ENCODE data around the gene APBA2.

DNA sequence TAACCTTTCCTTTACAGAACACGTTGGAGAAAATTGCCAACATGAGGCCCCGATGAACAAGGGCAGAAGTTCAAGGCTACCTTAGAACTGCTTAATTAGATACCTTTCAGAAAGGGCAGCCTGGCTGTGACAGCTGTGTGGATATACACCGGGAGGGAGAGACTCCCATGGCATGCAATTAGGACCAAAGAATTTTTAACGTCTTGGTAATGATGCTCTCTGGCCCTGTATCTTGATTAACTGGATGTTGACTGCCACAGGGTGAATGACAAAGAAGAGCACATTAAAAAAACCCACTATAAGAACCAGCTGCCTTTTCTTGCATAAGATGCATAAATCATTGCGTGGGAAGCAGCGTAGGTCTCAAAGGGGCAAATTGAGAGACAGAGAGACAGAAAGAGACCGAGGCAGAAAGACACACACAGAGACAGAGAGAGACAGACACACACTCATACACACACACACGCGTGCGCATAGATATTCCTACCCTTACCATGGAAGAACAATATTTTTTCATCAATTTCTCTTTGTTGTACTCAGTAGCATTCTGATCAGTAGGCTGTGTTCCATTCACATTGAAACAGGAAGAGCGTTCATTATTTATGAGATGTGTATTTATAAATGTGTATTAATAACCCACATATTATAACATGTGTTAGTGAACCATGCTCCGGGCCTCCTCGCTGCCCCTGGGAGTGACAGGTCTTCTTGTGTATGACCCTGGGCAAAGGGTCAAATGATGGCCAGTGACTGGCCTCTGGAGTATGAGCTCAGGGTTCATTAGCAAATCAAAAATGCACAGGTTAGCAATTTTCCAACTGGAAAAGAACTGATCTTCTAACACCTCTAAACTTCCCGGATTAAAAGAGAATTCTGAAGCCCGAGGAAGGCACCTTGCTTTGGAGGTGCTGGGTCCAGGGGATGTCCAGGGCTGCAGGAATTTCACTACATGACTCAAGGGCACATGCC is 265.0 kb downstream of the APBA2 start:
- TF ChIP-seq ZFYVE20 (CRISPR knock-in tag; IDR thresholded peaks at IDR 0.05; ENCODE audit: borderline replicate concordance, low read depth) (no peak), KDM5A (IDR thresholded peaks at IDR 0.05; ENCODE audit: borderline replicate concordance, low read length) (no peak), TOE1 (CRISPR knock-in tag; IDR thresholded peaks at IDR 0.05) (no peak), POLR2A (IDR thresholded peaks at IDR 0.05; ENCODE audit: insufficient read depth in 1 of 2, low read depth in 2 of 2, low read length in 2 of 2) (no peak), PRPF4 (IDR thresholded peaks at IDR 0.05; ENCODE audit: low read depth, low read length, poor library complexity, severe bottlenecking) (no peak), EP300 (IDR thresholded peaks at IDR 0.05; ENCODE audit: low read depth in 2 of 2, low read length in 2 of 2) (no peak), EP300 (CRISPR knock-in tag; IDR thresholded peaks at IDR 0.05; ENCODE audit: borderline replicate concordance) (no peak), MYC (CRISPR knock-in tag; IDR thresholded peaks at IDR 0.05; ENCODE audit: borderline replicate concordance) (no peak)
- TF ChIP-seq, protein P1, sequence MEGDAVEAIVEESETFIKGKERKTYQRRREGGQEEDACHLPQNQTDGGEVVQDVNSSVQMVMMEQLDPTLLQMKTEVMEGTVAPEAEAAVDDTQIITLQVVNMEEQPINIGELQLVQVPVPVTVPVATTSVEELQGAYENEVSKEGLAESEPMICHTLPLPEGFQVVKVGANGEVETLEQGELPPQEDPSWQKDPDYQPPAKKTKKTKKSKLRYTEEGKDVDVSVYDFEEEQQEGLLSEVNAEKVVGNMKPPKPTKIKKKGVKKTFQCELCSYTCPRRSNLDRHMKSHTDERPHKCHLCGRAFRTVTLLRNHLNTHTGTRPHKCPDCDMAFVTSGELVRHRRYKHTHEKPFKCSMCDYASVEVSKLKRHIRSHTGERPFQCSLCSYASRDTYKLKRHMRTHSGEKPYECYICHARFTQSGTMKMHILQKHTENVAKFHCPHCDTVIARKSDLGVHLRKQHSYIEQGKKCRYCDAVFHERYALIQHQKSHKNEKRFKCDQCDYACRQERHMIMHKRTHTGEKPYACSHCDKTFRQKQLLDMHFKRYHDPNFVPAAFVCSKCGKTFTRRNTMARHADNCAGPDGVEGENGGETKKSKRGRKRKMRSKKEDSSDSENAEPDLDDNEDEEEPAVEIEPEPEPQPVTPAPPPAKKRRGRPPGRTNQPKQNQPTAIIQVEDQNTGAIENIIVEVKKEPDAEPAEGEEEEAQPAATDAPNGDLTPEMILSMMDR (CRISPR knock-in tag; IDR thresholded peaks at IDR 0.05) = no peak
- TF ChIP-seq, protein P2, sequence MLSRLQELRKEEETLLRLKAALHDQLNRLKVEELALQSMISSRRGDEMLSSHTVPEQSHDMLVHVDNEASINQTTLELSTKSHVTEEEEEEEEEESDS (CRISPR knock-in tag; IDR thresholded peaks at IDR 0.05; ENCODE audit: borderline replicate concordance) = no peak
- TF ChIP-seq, protein P3, sequence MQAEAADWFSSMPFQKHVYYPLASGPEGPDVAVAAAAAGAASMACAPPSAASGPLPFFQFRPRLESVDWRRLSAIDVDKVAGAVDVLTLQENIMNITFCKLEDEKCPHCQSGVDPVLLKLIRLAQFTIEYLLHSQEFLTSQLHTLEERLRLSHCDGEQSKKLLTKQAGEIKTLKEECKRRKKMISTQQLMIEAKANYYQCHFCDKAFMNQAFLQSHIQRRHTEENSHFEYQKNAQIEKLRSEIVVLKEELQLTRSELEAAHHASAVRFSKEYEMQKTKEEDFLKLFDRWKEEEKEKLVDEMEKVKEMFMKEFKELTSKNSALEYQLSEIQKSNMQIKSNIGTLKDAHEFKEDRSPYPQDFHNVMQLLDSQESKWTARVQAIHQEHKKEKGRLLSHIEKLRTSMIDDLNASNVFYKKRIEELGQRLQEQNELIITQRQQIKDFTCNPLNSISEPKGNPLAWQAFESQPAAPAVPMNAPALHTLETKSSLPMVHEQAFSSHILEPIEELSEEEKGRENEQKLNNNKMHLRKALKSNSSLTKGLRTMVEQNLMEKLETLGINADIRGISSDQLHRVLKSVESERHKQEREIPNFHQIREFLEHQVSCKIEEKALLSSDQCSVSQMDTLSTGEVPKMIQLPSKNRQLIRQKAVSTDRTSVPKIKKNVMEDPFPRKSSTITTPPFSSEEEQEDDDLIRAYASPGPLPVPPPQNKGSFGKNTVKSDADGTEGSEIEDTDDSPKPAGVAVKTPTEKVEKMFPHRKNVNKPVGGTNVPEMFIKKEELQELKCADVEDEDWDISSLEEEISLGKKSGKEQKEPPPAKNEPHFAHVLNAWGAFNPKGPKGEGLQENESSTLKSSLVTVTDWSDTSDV (CRISPR knock-in tag; IDR thresholded peaks at IDR 0.05) = no peak
- TF ChIP-seq, protein P4, sequence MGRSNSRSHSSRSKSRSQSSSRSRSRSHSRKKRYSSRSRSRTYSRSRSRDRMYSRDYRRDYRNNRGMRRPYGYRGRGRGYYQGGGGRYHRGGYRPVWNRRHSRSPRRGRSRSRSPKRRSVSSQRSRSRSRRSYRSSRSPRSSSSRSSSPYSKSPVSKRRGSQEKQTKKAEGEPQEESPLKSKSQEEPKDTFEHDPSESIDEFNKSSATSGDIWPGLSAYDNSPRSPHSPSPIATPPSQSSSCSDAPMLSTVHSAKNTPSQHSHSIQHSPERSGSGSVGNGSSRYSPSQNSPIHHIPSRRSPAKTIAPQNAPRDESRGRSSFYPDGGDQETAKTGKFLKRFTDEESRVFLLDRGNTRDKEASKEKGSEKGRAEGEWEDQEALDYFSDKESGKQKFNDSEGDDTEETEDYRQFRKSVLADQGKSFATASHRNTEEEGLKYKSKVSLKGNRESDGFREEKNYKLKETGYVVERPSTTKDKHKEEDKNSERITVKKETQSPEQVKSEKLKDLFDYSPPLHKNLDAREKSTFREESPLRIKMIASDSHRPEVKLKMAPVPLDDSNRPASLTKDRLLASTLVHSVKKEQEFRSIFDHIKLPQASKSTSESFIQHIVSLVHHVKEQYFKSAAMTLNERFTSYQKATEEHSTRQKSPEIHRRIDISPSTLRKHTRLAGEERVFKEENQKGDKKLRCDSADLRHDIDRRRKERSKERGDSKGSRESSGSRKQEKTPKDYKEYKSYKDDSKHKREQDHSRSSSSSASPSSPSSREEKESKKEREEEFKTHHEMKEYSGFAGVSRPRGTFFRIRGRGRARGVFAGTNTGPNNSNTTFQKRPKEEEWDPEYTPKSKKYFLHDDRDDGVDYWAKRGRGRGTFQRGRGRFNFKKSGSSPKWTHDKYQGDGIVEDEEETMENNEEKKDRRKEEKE (IDR thresholded peaks at IDR 0.05) = no peak
- TF ChIP-seq, protein P5, sequence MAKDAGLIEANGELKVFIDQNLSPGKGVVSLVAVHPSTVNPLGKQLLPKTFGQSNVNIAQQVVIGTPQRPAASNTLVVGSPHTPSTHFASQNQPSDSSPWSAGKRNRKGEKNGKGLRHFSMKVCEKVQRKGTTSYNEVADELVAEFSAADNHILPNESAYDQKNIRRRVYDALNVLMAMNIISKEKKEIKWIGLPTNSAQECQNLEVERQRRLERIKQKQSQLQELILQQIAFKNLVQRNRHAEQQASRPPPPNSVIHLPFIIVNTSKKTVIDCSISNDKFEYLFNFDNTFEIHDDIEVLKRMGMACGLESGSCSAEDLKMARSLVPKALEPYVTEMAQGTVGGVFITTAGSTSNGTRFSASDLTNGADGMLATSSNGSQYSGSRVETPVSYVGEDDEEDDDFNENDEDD (CRISPR knock-in tag; IDR thresholded peaks at IDR 0.05; ENCODE audit: borderline replicate concordance) = no peak
- TF ChIP-seq, protein P6, sequence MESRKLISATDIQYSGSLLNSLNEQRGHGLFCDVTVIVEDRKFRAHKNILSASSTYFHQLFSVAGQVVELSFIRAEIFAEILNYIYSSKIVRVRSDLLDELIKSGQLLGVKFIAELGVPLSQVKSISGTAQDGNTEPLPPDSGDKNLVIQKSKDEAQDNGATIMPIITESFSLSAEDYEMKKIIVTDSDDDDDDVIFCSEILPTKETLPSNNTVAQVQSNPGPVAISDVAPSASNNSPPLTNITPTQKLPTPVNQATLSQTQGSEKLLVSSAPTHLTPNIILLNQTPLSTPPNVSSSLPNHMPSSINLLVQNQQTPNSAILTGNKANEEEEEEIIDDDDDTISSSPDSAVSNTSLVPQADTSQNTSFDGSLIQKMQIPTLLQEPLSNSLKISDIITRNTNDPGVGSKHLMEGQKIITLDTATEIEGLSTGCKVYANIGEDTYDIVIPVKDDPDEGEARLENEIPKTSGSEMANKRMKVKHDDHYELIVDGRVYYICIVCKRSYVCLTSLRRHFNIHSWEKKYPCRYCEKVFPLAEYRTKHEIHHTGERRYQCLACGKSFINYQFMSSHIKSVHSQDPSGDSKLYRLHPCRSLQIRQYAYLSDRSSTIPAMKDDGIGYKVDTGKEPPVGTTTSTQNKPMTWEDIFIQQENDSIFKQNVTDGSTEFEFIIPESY (CRISPR knock-in tag; IDR thresholded peaks at IDR 0.05) = no peak

Data from HepG2 (cell line).